WI38 (cell line): ENCODE results near the gene EZH2.

Experiments
- H3K4me3 ChIP-seq: 2 replicates; pipeline ENCODE4 v1.5.1; 2011; ENCODE audit warnings: low read depth, mild to moderate bottlenecking, control low read depth, low read length
- CTCF ChIP-seq: IDR thresholded peaks from 2 replicates; pipeline ENCODE4 v1.5.1; 2012; ENCODE audit warnings: low read depth, mild to moderate bottlenecking, control low read depth, low read length

EZH2 gene

DNA sequence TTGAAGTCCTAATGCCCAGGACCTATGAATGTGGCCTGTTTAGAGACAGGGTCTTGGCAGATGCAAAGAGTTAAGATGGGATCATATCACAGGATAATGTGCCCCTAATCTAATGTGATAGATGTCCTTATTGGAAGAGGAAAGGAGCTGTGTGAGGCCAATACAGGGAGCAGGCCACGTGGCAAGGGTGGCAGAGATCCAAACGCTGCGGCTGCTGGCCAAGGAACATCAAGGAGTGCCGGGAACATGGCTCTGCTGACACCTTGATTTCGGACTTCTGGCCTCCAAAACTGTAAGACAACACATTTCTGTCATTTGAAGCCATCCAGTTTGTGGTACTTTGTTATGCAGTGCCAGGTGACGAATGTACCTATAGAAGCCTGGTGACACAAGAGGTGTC is 37.7 kb upstream of the EZH2 start:
- no peak overlapping the region for H3K4me3 ChIP-seq
- no peak for TF ChIP-seq CTCF

GRCh38 chr7:148921189-148921588 is 37.1 kb upstream of the EZH2 start:
- TF ChIP-seq CTCF: no peak
- no peak overlapping the region for H3K4me3 ChIP-seq

- no peak overlapping the region for H3K4me3 ChIP-seq
- TF ChIP-seq CTCF: no peak
These were observed 35.8 kb upstream of the EZH2 start for GRCh38 chr7:148919859-148920258.

DNA sequence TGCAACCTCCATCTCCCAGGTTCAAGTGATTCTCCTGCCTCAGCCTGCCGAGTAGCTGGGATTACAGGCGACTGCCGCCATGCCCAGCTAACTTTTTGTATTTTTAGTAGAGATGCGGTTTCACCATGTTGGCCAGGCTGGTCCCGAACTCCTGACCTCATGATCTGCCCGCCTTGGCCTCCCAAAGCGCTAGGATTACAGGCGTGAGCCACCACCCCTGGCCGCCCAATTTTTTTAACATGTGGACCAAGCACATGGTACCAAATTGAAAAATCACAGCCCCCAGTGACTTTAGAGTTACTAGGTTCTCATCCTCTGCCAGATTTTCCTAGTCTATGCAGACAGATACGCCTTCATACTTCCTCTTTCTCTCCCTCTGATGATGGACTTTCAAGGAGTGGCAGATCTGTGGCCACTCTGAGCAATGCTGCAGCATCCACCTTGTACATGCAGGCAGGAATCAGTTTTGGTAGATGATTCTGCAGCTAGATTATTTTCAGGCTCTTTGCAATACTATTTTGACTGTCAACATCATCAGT is 34.0 kb upstream of the EZH2 start:
- TF ChIP-seq CTCF: no peak
- no peak overlapping the region for H3K4me3 ChIP-seq

DNA sequence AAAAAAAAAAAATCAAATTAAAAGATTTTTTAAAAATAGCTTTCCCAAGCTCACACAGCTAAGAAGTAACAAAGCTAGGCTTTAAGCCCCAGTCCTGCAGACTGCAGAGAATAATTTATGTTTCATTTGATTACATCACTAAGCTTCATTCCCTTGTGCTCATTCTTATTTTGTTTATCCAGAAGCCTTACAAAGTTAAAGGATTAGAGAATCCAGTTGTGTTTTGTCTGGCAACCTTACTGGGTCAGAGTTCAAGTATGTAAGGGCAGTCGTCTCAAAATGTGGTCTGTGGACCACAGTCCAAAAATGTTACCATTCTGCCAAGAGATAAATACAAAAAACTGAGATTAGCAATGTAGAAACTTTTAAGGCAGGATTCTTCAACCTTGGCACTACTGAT is 32.1 kb upstream of the EZH2 start:
- no peak overlapping the region for H3K4me3 ChIP-seq
- no peak for TF ChIP-seq CTCF

DNA sequence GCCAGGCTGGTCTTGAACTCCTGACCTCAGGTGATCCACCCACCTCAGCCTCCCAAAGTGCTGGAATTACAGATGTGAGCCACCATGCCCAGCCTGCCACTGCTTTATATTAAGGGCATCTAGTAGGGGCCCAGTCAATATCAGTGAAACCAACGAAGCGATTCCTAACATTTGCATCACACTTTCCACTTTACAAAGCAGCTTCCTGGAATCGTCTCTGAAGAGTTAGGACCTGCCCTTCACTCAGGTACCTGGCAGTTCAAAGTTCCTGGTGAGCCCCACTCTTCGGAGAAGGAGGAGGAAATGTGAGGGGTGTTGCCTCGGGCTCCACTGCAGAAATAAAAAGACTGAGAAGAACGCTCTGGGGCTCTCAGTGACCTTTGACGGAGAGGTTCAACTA is 31.1 kb upstream of the EZH2 start:
- H3K4me3 ChIP-seq: no peak overlapping the region
- no peak for TF ChIP-seq CTCF

DNA sequence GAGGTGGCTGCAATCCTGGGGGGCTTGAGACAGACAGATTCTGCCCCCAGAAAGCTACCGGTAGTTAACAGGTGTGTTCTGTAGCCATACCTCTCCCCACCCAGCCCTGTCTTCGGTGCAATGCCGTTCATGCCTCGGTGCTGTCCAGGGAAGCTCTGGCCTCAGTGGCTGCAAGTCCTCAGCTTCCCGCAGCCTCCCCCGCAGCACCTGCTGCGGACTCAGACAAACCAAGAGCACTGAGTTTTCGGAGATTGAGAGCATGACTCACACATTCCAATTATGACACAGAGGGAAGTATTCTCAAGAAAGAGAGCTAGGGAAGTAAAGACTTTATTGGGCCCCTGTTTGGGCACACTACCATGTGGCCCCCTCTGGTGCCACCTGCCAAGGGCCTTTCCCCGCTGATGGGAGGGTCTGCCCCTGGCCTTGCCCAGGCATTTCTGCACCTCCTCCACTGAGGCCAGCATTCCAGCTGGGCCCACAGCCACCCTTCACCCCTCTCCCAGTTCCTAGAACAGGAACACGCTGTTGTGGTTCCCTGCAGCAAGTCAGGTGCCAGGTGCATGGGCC is 30.2 kb upstream of the EZH2 start:
- H3K4me3 ChIP-seq: no peak overlapping the region
- TF ChIP-seq CTCF: no peak
